Ovary (tissue), 3 donors: ENCODE results near the gene UBR1.

Source experiments
- EP300 ChIP-seq: sonication (generic); formaldehyde crosslinking; IDR thresholded peaks from one replicate; pipeline ENCODE4 v1.6.1; 2017; ENCODE audit warnings: antibody characterized with exemption
- TF ChIP-seq, protein P1 (sequence below), 3 donors: fragments of 450-650 bp in 2 of 3; fragments of 200-600 bp in 1 of 3; IDR thresholded peaks; one replicate each; pipeline versions ENCODE4 v1.5.1 to v1.8.0; 2016 to 2022; ENCODE audit warnings: antibody characterized with exemption in 3 of 3, mild to moderate bottlenecking in 1 of 3
- donor health status: DM: no; HTN: no; CAD: no.

- TF ChIP-seq, protein P1, sequence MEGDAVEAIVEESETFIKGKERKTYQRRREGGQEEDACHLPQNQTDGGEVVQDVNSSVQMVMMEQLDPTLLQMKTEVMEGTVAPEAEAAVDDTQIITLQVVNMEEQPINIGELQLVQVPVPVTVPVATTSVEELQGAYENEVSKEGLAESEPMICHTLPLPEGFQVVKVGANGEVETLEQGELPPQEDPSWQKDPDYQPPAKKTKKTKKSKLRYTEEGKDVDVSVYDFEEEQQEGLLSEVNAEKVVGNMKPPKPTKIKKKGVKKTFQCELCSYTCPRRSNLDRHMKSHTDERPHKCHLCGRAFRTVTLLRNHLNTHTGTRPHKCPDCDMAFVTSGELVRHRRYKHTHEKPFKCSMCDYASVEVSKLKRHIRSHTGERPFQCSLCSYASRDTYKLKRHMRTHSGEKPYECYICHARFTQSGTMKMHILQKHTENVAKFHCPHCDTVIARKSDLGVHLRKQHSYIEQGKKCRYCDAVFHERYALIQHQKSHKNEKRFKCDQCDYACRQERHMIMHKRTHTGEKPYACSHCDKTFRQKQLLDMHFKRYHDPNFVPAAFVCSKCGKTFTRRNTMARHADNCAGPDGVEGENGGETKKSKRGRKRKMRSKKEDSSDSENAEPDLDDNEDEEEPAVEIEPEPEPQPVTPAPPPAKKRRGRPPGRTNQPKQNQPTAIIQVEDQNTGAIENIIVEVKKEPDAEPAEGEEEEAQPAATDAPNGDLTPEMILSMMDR (IDR thresholded peaks at IDR 0.05) = no peak
- TF ChIP-seq EP300 = no peak
These were observed 98.3 kb downstream of the UBR1 start for GRCh38 chr15:43007551-43007950.
